Transverse colon (tissue), 3 donors: ENCODE results near the gene TSPOAP1.

Experiments
- POLR2A ChIP-seq: fragments of 450-650 bp; IDR thresholded peaks from one replicate; pipeline ENCODE4 v1.6.1; 2016; ENCODE audit warnings: antibody characterized with exemption, mild to moderate bottlenecking, moderate library complexity
- TF ChIP-seq, protein P1 (sequence below), 5 experiments: fragments of 200-600 bp in 3 of 5; fragments of 450-650 bp in 2 of 5; sonication (generic) in 3 of 5; IDR thresholded peaks; 1 replicate in 2 of 5; 2 replicates in 3 of 5; pipeline ENCODE4 v1.5.1; 2016 to 2017; ENCODE audit warnings: antibody characterized with exemption in 5 of 5, inconsistent platforms in 3 of 5, mild to moderate bottlenecking in 2 of 5, moderate library complexity in 1 of 5

DNA sequence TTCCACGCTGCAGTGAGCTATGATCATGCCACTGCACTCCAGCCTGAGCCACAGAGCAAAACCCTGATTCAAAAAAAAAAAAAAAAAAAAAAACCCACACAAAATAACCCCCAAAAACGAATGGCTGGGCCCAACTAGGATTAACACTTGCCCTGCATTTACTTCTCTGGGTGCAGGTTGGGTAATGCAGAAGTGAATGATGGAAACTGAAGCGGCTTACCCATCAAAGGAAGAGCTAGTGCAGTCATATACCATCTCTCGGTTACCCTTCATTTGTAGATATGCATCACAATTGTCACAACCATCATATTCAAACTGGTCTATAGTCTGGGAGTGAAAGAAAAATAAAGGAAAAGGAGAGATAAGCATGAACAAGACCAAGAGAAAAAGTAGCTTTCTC, 22.6 kb upstream of the TSPOAP1 start:
- TF ChIP-seq, protein P1, sequence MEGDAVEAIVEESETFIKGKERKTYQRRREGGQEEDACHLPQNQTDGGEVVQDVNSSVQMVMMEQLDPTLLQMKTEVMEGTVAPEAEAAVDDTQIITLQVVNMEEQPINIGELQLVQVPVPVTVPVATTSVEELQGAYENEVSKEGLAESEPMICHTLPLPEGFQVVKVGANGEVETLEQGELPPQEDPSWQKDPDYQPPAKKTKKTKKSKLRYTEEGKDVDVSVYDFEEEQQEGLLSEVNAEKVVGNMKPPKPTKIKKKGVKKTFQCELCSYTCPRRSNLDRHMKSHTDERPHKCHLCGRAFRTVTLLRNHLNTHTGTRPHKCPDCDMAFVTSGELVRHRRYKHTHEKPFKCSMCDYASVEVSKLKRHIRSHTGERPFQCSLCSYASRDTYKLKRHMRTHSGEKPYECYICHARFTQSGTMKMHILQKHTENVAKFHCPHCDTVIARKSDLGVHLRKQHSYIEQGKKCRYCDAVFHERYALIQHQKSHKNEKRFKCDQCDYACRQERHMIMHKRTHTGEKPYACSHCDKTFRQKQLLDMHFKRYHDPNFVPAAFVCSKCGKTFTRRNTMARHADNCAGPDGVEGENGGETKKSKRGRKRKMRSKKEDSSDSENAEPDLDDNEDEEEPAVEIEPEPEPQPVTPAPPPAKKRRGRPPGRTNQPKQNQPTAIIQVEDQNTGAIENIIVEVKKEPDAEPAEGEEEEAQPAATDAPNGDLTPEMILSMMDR (IDR thresholded peaks at IDR 0.05) = no peak
- no peak for TF ChIP-seq POLR2A
